Effector memory CD8-positive, alpha-beta T cell (primary cell): ENCODE results near the gene TMEM254.
"Not testable (repeated sequence)": the region's sequence is repeated elsewhere in the genome, so short reads cannot be mapped to it uniquely, and the experiment has no call there.

ENCODE experiments used
- ATAC-seq: fragments of 150-1000 bp; cut with Tn5 transposase; replicated peaks from 2 replicates; pipeline ENCODE4 v1.10.0; 2021; ENCODE audit warnings: mild to moderate bottlenecking, moderate library complexity
- DNase-seq, 3 experiments: peaks; one replicate each; pipeline ENCODE4 v3.0.0; 2021
- H3K27ac Mint-ChIP-seq, 2 donors: one replicate each; pipeline ENCODE4 v1.8.0; 2022; ENCODE audit warnings: mild to moderate bottlenecking in 2 of 2, mixed read lengths in 2 of 2, moderate library complexity in 2 of 2
- H3K27me3 Mint-ChIP-seq, 2 donors: one replicate each; pipeline ENCODE4 v1.8.0; 2022; ENCODE audit warnings: mixed read lengths in 2 of 2
- H3K36me3 Mint-ChIP-seq: one replicate; pipeline ENCODE4 v1.8.0; 2022; ENCODE audit warnings: mild to moderate bottlenecking, moderate library complexity, mixed read lengths; ENCODE audit not compliant: insufficient read depth
- H3K4me1 Mint-ChIP-seq, 2 donors: one replicate each; pipeline ENCODE4 v1.8.0; 2022; ENCODE audit warnings: low read depth in 2 of 2, mixed read lengths in 2 of 2
- H3K4me3 Mint-ChIP-seq, 2 donors: one replicate each; pipeline ENCODE4 v1.8.0; 2022; ENCODE audit warnings: mild to moderate bottlenecking in 2 of 2, mixed read lengths in 2 of 2, moderate library complexity in 2 of 2
- H3K9me3 Mint-ChIP-seq, 2 donors: one replicate each; pipeline ENCODE4 v1.8.0; 2022; ENCODE audit warnings: mixed read lengths in 2 of 2
- total RNA-seq, 9 experiments: gene quantifications; one replicate each; lab custom pipeline; 2026; lab: John Stamatoyannopoulos, UW

Gene TMEM254
- 3.6 to 11.2 (median 5.5) reads per million in 9 experiments for total RNA-seq

- no peaks in the 10 kb centered on the region for H3K9me3 Mint-ChIP-seq
- no peaks in the 10 kb centered on the region for H3K27me3 Mint-ChIP-seq
- H3K4me3 Mint-ChIP-seq = peak within 1 kb of the TSS; percentile 78 to 93
- DNase-seq (peak; percentile 80 to 83 (median 81)), ATAC-seq (peak; percentile 86)
- H3K27ac Mint-ChIP-seq = peak within 1 kb of the TSS; percentile 87 to 97
- H3K36me3 Mint-ChIP-seq = peaks cover 20% of the 10 kb centered on the region
- H3K4me1 Mint-ChIP-seq = peaks cover 10 to 14% of the 10 kb centered on the region in 2 donors
These were observed at the start of gene TMEM254 for GRCh38 chr10:80078448-80079311. TSS of gene TMEM254 (plus strand) at chr10:80078665. CDS start at chr10:80078700, 35 bp downstream.

- not testable (repeated sequence) for H3K9me3 Mint-ChIP-seq, H3K27ac Mint-ChIP-seq, H3K27me3 Mint-ChIP-seq, DNase-seq, H3K36me3 Mint-ChIP-seq, H3K4me3 Mint-ChIP-seq, H3K4me1 Mint-ChIP-seq
- peak; percentile 31 for ATAC-seq
These were observed 49.3 kb upstream of the TMEM254 start for GRCh38 chr10:80029205-80029604.

GRCh38 chr10:80029865-80030264 lies 48.6 kb upstream of the TMEM254 start:
- H3K36me3 Mint-ChIP-seq, H3K27ac Mint-ChIP-seq, H3K9me3 Mint-ChIP-seq, H3K27me3 Mint-ChIP-seq, DNase-seq, H3K4me3 Mint-ChIP-seq, ATAC-seq, H3K4me1 Mint-ChIP-seq: not testable (repeated sequence)

GRCh38 chr10:80032503-80032902 lies 46.0 kb upstream of the TMEM254 start:
- DNase-seq (no peak), ATAC-seq (no peak)
- no peaks in the 10 kb centered on the region for H3K4me1 Mint-ChIP-seq
- H3K27me3 Mint-ChIP-seq = no peaks in the 10 kb centered on the region
- H3K9me3 Mint-ChIP-seq = no peaks in the 10 kb centered on the region
- no peak overlapping the region for H3K27ac Mint-ChIP-seq
- H3K36me3 Mint-ChIP-seq = no peaks in the 10 kb centered on the region
- no peak overlapping the region for H3K4me3 Mint-ChIP-seq

GRCh38 chr10:80034766-80035165 lies 43.7 kb upstream of the TMEM254 start:
- H3K4me1 Mint-ChIP-seq, ATAC-seq, DNase-seq, H3K9me3 Mint-ChIP-seq, H3K27me3 Mint-ChIP-seq, H3K4me3 Mint-ChIP-seq, H3K36me3 Mint-ChIP-seq, H3K27ac Mint-ChIP-seq: not testable (repeated sequence)

GRCh38 chr10:80035430-80035829 lies 43.0 kb upstream of the TMEM254 start:
- ATAC-seq, H3K9me3 Mint-ChIP-seq, H3K27ac Mint-ChIP-seq, H3K27me3 Mint-ChIP-seq, H3K4me3 Mint-ChIP-seq, H3K36me3 Mint-ChIP-seq, DNase-seq, H3K4me1 Mint-ChIP-seq: not testable (repeated sequence)

GRCh38 chr10:80036921-80037500 lies 41.5 kb upstream of the TMEM254 start:
- ATAC-seq, H3K27ac Mint-ChIP-seq, H3K4me3 Mint-ChIP-seq, H3K27me3 Mint-ChIP-seq, H3K4me1 Mint-ChIP-seq, DNase-seq, H3K36me3 Mint-ChIP-seq, H3K9me3 Mint-ChIP-seq: not testable (repeated sequence)

- H3K27ac Mint-ChIP-seq, ATAC-seq, H3K4me1 Mint-ChIP-seq, H3K36me3 Mint-ChIP-seq, H3K9me3 Mint-ChIP-seq, DNase-seq, H3K4me3 Mint-ChIP-seq, H3K27me3 Mint-ChIP-seq: not testable (repeated sequence)
These were observed 40.2 kb upstream of the TMEM254 start for GRCh38 chr10:80038226-80038625.

- Mint-ChIP-seq H3K27ac (no peak overlapping the region), H3K9me3 (no peaks in the 10 kb centered on the region), H3K36me3 (no peaks in the 10 kb centered on the region), H3K4me1 (no peaks in the 10 kb centered on the region), H3K4me3 (no peak overlapping the region), H3K27me3 (peaks cover 0 to 9% of the 10 kb centered on the region in 2 donors)
- ATAC-seq (no peak), DNase-seq (no peak)
These were observed 37.3 kb upstream of the TMEM254 start for GRCh38 chr10:80041162-80041561.

GRCh38 chr10:80044935-80045334 lies 33.5 kb upstream of the TMEM254 start:
- H3K4me3 Mint-ChIP-seq, H3K27ac Mint-ChIP-seq, H3K4me1 Mint-ChIP-seq, ATAC-seq, H3K27me3 Mint-ChIP-seq, DNase-seq, H3K36me3 Mint-ChIP-seq, H3K9me3 Mint-ChIP-seq: not testable (repeated sequence)

- Mint-ChIP-seq H3K4me3 (no peak overlapping the region), H3K27ac (no peak overlapping the region), H3K9me3 (no peaks in the 10 kb centered on the region), H3K4me1 (no peaks in the 10 kb centered on the region), H3K36me3 (no peaks in the 10 kb centered on the region), H3K27me3 (peaks cover 0 to 10% of the 10 kb centered on the region in 2 donors)
- peak; percentile 60 to 66 (median 63) for DNase-seq
- ATAC-seq = peak; percentile 82
These were observed 31.6 kb upstream of the TMEM254 start for GRCh38 chr10:80046629-80047441.

- Mint-ChIP-seq H3K4me1 (no peaks in the 10 kb centered on the region), H3K27me3 (peaks cover 0 to 10% of the 10 kb centered on the region in 2 donors), H3K9me3 (no peaks in the 10 kb centered on the region), H3K4me3 (no peak overlapping the region), H3K27ac (no peak overlapping the region), H3K36me3 (no peaks in the 10 kb centered on the region)
- DNase-seq = no peak
- ATAC-seq = no peak
These were observed 27.7 kb upstream of the TMEM254 start for GRCh38 chr10:80050752-80051151.

- Mint-ChIP-seq H3K36me3 (no peaks in the 10 kb centered on the region), H3K27ac (no peak overlapping the region), H3K4me3 (no peak overlapping the region), H3K27me3 (peaks cover 0 to 10% of the 10 kb centered on the region in 2 donors), H3K9me3 (no peaks in the 10 kb centered on the region), H3K4me1 (no peaks in the 10 kb centered on the region)
- ATAC-seq = no peak
- no peak for DNase-seq
These were observed 26.5 kb upstream of the TMEM254 start for GRCh38 chr10:80051993-80052392.
